Suppressor macrophage treated with lipopolysaccharide for 4 hours (primary cell): Measurements from ENCODE around the gene SAFB.
A peak's percentile ranks its signal among the peaks of the same experiment; 100 is the strongest.
"Not testable (repeated sequence)": the region's sequence is repeated elsewhere in the genome, so short reads cannot be mapped to it uniquely, and the experiment has no call there.

ENCODE experiments used
- DNase-seq: peaks from one replicate; pipeline ENCODE4 v3.0.0-alpha.2; 2020

The SAFB gene

GRCh38 chr19:5687360-5688198 lies 64.7 kb downstream of the SAFB start:
- DNase-seq: no peak

GRCh38 chr19:5688262-5688881 lies 65.5 kb downstream of the SAFB start:
- not testable (repeated sequence) for DNase-seq

DNA sequence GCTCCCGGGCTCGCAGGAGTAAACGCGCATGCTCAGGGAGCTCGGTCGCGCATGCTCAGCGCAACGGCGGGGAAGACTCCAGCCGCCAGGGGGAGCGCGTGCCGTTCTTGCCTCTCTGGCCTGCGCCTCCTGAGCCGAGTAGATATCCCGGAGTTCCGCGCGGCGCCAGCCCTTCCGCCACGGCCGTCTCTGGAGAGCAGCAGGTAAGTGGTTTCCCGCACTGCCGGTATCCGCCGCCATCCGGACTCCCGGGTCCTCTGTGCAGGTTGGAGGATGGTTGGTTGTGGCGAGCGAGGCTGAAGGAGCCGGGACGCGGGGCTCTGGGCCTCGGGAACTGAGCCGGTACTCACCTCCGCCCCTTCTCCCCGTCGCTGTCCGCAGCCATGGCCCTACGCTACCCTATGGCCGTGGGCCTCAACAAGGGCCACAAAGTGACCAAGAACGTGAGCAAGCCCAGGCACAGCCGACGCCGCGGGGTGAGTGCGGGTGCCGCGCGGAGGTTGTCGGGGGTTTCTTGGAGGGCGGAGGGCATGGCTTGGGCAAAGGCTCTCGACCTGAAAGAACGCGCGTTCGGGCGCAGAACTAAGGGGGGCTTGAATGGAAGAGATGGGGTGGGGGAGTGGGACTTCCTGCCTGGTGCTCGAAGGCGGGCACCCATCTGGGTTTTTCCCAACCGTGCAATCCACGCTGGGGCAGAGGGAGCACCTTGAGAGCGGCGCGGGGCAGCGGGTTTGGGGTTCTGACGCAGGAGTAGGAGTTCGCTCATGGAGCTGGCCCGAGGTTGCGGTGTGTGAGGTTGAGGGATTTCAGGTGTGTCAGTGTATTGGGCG lies 67.5 kb downstream of the SAFB start, which contains the start of gene RPL36:
Gene RPL36 (plus strand): TSS at position 171 of the 830 bp plus-strand sequence. CDS start 213 bp downstream, at position 384.
- peak; percentile 99 for DNase-seq

GRCh38 chr19:5690955-5691821 lies 68.3 kb downstream of the SAFB start:
- peak; percentile 16 for DNase-seq

DNA sequence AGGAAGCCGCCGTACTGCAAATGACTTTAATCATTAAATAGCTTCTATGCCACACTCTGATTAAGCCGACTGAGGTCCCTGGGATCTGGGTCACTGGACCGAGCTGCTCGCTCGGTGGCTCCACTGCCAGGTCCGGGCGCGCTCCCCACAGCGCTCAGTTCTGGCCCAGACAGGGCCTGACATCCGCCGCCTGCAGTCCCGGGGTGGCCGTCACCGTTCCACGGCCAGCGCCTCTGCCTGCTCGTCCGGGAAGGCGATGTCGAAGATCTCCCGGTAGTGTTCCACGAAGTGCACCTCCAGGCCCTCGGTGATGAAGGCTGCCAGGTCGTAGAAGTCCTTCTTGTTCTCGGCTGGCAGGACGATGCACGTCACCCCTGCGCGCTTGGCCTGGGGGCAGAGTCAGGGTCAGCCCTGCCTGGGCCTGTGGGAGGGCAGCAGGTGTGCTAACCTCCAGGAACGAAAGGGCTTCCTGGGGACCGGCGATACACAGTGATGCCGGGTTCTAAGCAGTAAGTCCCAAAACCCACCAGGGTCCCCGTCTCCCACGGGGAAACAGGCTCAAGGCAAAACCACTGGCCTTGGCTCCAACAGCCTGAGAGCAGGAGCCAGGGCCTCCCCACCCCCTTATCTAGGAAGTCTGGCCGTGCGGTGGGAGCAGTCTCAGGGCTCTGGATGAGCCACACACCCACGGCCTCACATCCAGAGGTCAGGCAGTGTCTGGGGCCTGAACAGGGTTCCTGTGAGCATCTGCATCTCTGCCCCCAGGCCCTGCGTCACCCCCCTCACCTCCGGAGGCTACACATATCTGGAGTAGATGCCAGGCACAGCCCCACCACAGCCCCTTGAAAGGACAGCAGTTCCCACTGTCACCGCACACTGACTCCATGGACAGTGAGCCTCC lies 69.2 kb downstream of the SAFB start:
- DNase-seq: no peak

DNA sequence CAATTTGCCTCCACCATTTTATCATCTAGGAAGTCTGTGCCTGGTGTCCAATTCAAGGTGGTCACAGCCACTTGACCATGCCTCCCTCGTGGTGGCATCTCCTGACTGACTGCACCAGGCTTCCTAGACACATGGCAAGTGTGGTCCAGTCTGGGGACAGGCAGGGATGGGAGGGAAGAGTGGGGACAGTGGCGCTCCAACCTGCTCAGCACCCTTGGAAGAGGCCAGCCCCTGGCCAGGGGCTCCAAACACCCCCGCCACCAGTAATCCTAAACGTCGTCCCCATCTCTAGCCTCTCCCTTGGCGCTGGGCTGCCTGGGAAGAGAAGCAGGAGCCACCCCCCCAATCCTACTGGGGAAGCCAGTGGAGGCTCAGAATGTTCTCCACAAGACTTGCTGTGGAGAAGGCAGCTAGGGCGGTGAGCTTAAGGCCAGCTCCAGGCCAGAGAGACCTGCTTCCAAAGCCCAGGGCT lies 69.9 kb downstream of the SAFB start:
- no peak for DNase-seq

DNA sequence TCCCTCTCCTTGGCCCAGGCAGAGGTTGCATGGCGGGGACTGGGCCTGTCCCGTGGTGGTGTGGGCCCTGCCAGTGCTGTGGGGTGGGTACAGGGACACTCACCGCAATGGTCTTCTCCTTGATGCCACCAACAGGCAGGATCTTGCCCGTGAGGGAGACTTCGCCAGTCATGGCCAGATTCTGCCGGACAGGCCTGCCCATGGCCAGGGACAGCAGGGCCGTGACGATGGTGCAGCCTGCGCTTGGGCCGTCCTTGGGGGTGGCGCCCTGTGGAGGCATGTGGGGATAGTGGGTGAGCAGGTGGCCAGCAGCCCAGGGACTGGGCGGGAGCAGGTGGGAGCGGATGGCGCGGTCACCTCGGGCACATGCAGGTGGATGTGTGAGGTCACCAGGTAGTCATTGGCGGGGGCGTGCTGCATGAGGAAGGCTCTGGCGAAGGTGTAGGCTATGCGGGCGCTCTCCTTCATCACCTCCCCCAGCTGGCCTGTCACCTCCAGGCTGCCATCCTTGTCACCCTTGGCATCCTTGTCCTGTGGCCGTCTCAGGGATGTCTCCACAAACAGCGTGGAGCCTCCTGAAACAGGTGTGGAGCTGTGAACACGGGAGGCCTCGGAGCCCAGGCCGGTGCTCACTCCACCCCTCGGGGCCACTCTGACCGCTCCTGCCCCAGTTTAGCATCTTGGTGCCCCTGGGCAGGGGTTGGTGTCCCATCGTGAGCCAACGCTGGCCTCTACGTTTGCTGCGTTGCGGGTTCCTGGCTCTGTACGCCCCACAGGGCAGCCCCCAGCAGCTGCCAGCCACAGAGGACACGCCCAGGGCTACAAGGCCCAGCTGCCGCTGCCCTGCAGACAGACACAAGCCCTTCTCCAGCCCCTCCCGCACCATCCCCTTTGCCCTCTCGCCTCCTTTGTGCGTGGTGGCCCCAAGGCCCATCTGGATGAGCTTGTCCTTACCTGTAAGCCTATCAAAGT lies 70.6 kb downstream of the SAFB start:
- no peak for DNase-seq

DNA sequence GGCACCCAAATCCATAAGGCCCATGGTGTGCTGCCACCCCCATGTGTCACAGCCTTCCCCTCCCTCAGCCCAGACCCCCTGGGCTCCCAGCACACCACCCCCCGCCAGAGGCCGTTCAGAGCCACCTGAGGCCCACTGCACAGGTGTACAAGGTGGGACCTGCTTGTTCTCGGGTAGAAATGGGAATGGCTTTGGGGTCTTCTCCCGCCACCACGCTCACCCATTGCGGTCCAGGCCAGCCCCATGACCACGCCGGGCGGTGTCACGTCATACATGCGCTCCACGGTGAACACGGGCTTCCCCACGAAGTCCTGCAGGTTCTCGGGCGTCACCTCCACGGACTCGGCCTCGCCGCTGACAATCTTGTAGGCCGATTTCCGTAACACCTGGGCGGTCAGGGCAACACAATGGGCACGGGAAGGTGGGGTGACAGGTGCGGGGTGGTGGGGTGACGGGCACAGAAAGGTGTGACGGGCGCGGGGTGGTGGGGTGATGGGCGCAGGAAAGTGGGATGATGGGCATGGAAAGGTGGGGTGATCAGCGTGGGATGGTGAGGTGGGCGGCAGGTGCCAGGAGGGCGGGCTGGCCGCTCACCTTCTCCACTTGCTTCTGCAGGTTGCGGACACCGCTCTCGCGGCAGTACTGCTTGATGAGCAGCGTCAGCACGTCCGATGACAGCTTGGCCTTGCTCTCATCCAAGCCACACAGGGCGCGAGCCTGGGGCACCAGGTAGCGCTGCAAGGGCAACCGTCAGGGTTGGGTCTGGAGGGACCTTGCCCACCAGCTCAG lies 71.5 kb downstream of the SAFB start:
- no peak for DNase-seq

DNA sequence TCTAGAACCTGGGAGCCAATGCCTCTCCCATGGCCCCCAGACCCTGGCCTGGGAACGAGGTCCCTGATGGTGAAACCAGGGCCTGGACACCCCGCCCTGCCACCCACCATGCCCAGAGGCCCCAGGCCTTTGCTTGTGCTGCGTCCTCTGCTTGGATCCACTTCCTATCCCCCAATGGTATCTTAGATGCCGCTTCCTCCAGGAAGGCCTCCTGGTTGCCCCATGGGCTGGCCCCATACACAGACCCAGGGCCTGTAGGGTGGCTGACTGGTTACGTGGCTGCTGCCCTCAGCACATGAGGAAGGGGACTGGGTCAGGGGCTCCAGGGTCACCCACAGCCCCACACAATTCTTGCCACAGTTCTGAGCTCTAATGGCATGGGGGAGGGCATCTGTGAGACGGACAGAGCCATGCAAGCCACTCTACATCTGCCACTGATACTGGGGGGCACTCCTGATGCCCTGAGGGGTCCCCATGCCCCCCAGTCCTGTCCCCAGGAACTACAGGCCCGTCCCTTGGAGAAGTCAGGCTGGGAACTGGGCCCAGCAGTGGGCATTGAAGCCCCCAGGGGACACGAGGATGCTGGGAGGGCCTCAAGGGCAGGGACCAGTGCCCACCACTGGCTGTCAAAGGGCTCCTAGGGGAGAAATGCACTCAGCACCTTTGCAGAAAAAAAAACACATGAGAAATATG lies 72.2 kb downstream of the SAFB start:
- DNase-seq: no peak

GRCh38 chr19:5695649-5696195 lies 72.8 kb downstream of the SAFB start:
- DNase-seq: no peak

DNA sequence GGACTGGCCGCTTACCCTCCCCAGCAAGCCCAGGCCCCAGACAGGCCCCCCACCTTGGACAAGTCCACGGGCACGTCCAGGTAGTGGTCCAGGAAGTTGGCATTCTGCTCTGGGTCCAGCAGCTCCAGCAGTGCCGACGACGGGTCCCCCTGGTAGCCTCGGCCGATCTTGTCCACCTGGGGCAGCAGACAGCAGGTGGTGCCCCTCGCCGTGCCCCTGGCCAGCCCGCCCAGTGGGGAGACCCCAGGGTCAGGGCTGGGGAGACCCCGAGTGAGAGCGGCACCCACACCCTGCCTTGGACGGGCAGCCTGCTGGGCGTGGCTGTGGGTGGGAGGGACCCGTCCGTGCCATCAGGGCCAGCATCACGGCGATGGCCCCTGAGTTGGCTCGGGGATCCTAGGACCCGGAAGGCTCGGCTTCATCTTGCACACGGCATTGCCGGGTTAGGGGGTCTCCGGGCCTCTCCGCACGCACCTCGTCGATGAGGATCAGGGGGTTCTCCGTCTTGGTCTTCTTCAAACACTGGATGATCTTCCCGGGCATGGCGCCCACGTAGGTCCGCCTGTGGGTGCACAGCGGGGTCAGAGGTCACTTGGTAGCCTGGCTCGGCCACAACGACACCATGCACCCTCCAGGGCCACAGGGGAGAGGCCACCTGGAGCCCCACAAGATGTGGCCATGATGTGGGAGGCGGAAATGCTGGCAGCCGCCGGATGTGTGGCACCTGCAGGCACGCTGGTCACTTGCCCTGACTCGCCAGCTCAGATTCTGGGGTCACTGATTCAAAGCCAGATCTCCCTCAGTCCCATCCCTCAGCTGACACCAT lies 73.5 kb downstream of the SAFB start:
- no peak for DNase-seq

DNA sequence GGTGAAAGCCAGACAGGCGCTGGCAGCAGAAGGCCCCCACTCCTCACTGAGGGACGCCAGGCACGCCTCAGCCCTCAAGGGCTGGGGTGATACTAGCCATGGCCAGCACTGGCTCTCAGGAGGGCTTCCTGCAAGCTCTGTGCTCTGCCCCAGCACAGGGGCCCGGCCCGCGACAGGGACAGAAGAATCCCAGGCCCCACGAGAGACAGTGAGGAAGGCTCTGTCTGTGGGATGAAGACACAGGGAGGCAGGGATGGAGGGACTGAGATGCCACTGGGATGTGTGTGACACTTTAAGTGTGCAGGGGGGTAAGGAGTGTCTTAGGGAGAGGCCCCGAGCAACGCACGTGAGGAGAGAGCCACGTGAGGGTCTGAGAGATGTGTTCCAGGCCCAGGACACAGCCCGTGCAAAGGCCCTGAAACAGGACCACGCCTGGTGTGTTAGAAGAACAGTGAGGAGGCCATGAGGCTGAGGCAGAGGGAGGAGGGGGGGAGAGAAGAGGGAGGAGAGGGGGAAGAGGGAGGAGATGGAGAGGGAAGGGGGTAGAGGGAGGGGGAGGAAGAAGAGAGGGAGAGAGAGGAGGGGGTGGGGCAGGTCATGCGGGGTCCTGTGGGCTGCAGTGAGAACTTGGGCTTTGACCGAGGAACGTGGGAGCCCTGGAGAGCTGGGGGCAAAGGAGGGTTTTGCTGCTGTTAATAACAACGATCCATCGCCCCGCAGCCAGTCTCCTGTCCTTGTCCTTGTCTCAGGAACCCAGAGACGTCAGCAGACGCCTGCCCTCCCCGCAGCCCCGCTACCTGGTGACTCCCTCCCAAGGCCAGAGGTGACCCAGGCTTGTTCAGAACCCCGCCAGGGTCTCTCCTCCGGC lies 74.4 kb downstream of the SAFB start:
- no peak for DNase-seq

GRCh38 chr19:5697890-5698634 lies 75.2 kb downstream of the SAFB start:
- DNase-seq: no peak

DNA sequence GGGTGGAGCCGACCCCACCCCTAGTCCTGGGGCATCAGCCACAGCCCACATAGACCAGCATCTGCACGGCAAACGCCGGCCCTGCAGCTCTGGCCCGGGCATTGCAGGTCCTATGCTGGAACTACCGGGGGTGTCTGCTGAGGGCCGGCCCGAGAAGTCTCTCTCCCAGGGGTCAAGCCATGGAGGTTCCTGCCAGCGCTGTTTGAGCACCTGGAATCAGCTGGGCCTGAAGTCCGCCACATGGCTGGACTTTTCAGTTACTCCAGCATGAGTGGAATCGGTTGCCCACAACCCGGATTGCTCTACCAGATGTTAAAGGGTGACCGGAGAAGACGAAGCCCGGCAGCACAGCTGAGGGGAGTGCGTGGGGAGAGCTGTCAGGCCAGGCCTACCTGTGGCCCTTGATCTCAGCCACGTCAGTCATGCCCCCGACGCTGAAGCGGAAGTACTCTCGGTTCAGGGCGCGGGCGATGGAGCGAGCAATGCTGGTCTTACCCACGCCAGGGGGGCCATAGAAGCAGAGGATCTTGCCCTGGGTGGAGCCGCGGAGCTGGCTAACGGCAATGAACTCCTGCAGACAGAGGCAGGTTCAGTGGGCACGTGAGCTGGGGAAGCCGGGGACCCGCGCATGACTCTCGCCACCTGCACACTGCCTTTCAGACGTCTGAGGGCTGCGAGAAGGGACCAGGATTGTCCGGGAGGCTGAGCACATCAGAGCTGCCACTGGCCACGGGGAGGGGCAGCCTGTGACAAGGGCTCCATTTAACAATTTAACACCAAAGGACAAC lies 75.9 kb downstream of the SAFB start:
- no peak for DNase-seq
